Left lung (tissue), 10 donors: ENCODE data around the gene DOCK10. TPM values are rescaled to one million over a fixed set of nuclear protein-coding genes. Genes with fewer than 3 reads are reported as not detected.

Experiments used
- ATAC-seq: fragments of 200-7000 bp; cut with Tn5 transposase; one replicate; pipeline ENCODE4 v1.9.1; 2020; ENCODE audit warnings: moderate library complexity
- DNase-seq, 4 donors: peaks; one replicate each; pipeline ENCODE4 v3.0.0-alpha.2; 2013 to 2020
- H3K27ac ChIP-seq, 2 donors: fragments of 200-600 bp; sonication (generic) in 1 of 2; one replicate each; pipeline versions ENCODE4 v1.5.0 to v1.8.0; 2020 to 2021
- H3K27me3 ChIP-seq, 2 donors: fragments of 200-600 bp; sonication (generic) in 1 of 2; one replicate each; pipeline versions ENCODE4 v1.5.0 to v1.8.0; 2020 to 2021
- H3K36me3 ChIP-seq, 2 donors: fragments of 200-600 bp; sonication (generic) in 1 of 2; one replicate each; pipeline versions ENCODE4 v1.5.0 to v1.8.0; 2020 to 2021
- H3K4me1 ChIP-seq, 2 donors: fragments of 200-600 bp; one replicate each; pipeline ENCODE4 v1.8.0; 2021
- H3K4me3 ChIP-seq, 2 donors: fragments of 200-600 bp; sonication (generic) in 1 of 2; one replicate each; pipeline versions ENCODE4 v1.5.0 to v1.8.0; 2020 to 2021; ENCODE audit warnings: mild to moderate bottlenecking in 1 of 2
- H3K9me3 ChIP-seq, 2 donors: fragments of 200-600 bp; sonication (generic) in 1 of 2; one replicate each; pipeline versions ENCODE4 v1.5.0 to v1.8.0; 2020 to 2021
- intact Hi-C, 2 donors: fragments of 100-400 bp; cut with DNase I; formaldehyde crosslinking; loops; one replicate each; pipeline versions ENCODE4 v1.11.2 to v1.14.2; 2022
- polyA plus RNA-seq, 6 donors: library from polyadenylated mRNA; unstranded; fragments of 120-200 nt; gene quantifications; one replicate each; pipeline ENCODE4 v1.2.1, GENCODE V29; 2013; ENCODE audit not compliant: insufficient read length in 6 of 6
- total RNA-seq, 2 donors: library from RNA; stranded (reverse); fragmentation: NEBNext Ultra II Directional; extraction: Animal tissue kit (Norgen Biotek cat#: 25700); gene quantifications; one replicate each; pipeline ENCODE4 v1.2.1, GENCODE V29; 2021
- TF ChIP-seq, protein P1 (sequence below), 2 donors: fragments of 200-600 bp; sonication (generic) in 1 of 2; IDR thresholded peaks; one replicate each; pipeline versions ENCODE4 v1.5.0 to v1.8.0; 2021; ENCODE audit warnings: antibody characterized with exemption in 2 of 2
- donor health status: DM: no; HTN: yes; CAD: no.
- donor health status: DM: no; HTN: no; CAD: no.

DOCK10 gene
- total and polyA plus RNA-seq, 8 donors: 17.8 to 55.9 (median 45.6) TPM

GRCh38 chr2:225031599-225031998, 10.7 kb downstream of the DOCK10 start:
- H3K4me3 ChIP-seq: no peak overlapping the region
- peaks cover 0 to 26% of the 10 kb centered on the region in 2 donors for H3K4me1 ChIP-seq
- no peaks in the 10 kb centered on the region for H3K27me3 ChIP-seq
- intact Hi-C loops: no loop called here
- no peaks in the 10 kb centered on the region for H3K36me3 ChIP-seq
- no peak overlapping the region for H3K27ac ChIP-seq
- TF ChIP-seq, protein P1, sequence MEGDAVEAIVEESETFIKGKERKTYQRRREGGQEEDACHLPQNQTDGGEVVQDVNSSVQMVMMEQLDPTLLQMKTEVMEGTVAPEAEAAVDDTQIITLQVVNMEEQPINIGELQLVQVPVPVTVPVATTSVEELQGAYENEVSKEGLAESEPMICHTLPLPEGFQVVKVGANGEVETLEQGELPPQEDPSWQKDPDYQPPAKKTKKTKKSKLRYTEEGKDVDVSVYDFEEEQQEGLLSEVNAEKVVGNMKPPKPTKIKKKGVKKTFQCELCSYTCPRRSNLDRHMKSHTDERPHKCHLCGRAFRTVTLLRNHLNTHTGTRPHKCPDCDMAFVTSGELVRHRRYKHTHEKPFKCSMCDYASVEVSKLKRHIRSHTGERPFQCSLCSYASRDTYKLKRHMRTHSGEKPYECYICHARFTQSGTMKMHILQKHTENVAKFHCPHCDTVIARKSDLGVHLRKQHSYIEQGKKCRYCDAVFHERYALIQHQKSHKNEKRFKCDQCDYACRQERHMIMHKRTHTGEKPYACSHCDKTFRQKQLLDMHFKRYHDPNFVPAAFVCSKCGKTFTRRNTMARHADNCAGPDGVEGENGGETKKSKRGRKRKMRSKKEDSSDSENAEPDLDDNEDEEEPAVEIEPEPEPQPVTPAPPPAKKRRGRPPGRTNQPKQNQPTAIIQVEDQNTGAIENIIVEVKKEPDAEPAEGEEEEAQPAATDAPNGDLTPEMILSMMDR (IDR thresholded peaks at IDR 0.05): no peak
- no peaks in the 10 kb centered on the region for H3K9me3 ChIP-seq
- DNase-seq (no peak), ATAC-seq (no peak)

GRCh38 chr2:225030893-225031292, 11.4 kb downstream of the DOCK10 start:
- Histone ChIP-seq H3K27ac (no peak overlapping the region), H3K4me3 (no peak overlapping the region), H3K27me3 (no peaks in the 10 kb centered on the region), H3K36me3 (no peaks in the 10 kb centered on the region), H3K4me1 (peaks cover 0 to 33% of the 10 kb centered on the region in 2 donors), H3K9me3 (no peaks in the 10 kb centered on the region)
- TF ChIP-seq, protein P1 (IDR thresholded peaks at IDR 0.05): no peak
- intact Hi-C loops: no loop called here
- no peak for DNase-seq
- no peak for ATAC-seq

DNA sequence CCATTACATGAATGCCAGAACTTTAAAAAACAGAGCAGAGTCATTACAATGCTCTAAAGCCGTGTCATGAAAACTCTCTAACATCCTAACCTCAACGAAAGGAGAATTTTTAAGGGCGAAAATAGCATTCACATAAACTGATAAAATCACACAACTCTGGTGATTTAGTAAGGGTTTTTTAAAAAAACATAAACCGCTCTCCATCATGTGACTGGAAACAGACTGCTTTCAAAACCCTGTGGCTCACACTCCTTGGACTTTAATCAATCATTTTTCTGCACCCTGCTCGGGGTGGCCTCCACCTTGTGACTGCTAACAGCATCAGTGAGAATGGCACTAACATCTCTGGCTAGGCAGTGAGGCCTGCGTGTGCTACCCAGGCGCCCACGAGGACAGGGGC, 12.1 kb downstream of the DOCK10 start:
- no peak for ATAC-seq
- H3K9me3 ChIP-seq: no peaks in the 10 kb centered on the region
- peaks cover 0 to 40% of the 10 kb centered on the region in 2 donors for H3K4me1 ChIP-seq
- no peak for DNase-seq
- H3K4me3 ChIP-seq: no peak overlapping the region
- TF ChIP-seq, protein P1 (IDR thresholded peaks at IDR 0.05): no peak
- no peak overlapping the region for H3K27ac ChIP-seq
- no peaks in the 10 kb centered on the region for H3K36me3 ChIP-seq
- intact Hi-C loops: no loop called here
- no peaks in the 10 kb centered on the region for H3K27me3 ChIP-seq

DNA sequence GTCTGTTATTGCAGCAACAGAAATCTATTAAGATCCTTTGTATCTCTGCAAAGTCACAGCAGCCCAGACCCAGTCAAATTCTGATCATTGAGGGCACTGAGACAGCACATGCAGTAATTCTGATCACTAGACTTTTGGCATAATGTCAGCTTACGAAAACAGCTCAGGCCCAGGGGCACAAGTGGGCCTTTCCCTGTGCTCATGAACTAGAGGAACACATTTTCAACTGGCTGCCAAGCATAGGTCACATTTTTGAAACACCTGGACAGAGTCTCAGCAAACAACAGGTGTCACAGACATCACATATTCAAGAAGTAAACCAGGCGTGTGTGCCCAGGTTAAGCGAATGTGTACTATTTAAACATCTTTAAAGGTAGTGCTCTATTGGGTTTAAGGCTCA, 13.7 kb downstream of the DOCK10 start:
- Histone ChIP-seq H3K4me1 (peaks cover 0 to 46% of the 10 kb centered on the region in 2 donors), H3K9me3 (no peaks in the 10 kb centered on the region), H3K27me3 (no peaks in the 10 kb centered on the region), H3K4me3 (no peak overlapping the region), H3K27ac (no peak overlapping the region), H3K36me3 (no peaks in the 10 kb centered on the region)
- intact Hi-C loops: no loop called here
- DNase-seq: no peak
- TF ChIP-seq, protein P1 (IDR thresholded peaks at IDR 0.05): no peak
- no peak for ATAC-seq

- H3K9me3 ChIP-seq: no peaks in the 10 kb centered on the region
- H3K27ac ChIP-seq: peak overlapping the region in 1 of 2 donors; percentile 79
- intact Hi-C loops: no loop called here
- H3K27me3 ChIP-seq: no peaks in the 10 kb centered on the region
- DNase-seq: no peak
- H3K36me3 ChIP-seq: no peaks in the 10 kb centered on the region
- TF ChIP-seq, protein P1 (IDR thresholded peaks at IDR 0.05): no peak
- peaks cover 0 to 46% of the 10 kb centered on the region in 2 donors for H3K4me1 ChIP-seq
- ATAC-seq: no peak
- H3K4me3 ChIP-seq: no peak overlapping the region
Observed at GRCh38 chr2:225027061-225027762, 15.1 kb downstream of the DOCK10 start.
